Cardiac muscle cell (in vitro differentiated cells and primary cell): ENCODE measurements around the gene DDA1. TPM values are rescaled to one million over a fixed set of nuclear protein-coding genes. Genes with fewer than 3 reads are reported as not detected.
A peak's percentile ranks its signal among the peaks of the same experiment; 100 is the strongest.

ENCODE experiments used
- DNase-seq, 2 donors: peaks; one replicate each; pipeline versions ENCODE4 v3.0.0 to v3.0.0-alpha.2; 2010 to 2017; ENCODE audit warnings: low read depth in 1 of 2, low spot score in 1 of 2
- H3K27ac ChIP-seq: fragments of 200-600 bp; sonication (generic); 2 replicates; pipeline ENCODE4 v1.5.1; 2016
- H3K27me3 ChIP-seq: fragments of 200-600 bp; sonication (generic); 2 replicates; pipeline ENCODE4 v1.6.0; 2016; ENCODE audit warnings: control low read depth
- H3K36me3 ChIP-seq: fragments of 200-600 bp; sonication (generic); 2 replicates; pipeline ENCODE4 v1.5.1; 2016; ENCODE audit warnings: control low read depth
- H3K4me1 ChIP-seq: fragments of 200-600 bp; sonication (generic); 2 replicates; pipeline ENCODE4 v1.8.1; 2017; ENCODE audit warnings: low read depth, mild to moderate bottlenecking, mixed run types
- H3K4me3 ChIP-seq: fragments of 200-600 bp; sonication (generic); 2 replicates; pipeline ENCODE4 v1.5.1; 2016; ENCODE audit warnings: mild to moderate bottlenecking
- H3K9me3 ChIP-seq: fragments of 200-600 bp; sonication (generic); 2 replicates; pipeline ENCODE4 v1.5.1; 2017; ENCODE audit warnings: low read depth, mild to moderate bottlenecking, control low read depth
- CTCF ChIP-seq: IDR thresholded peaks from 2 replicates; pipeline ENCODE4 v1.5.1; 2012; ENCODE audit warnings: low read depth, mild to moderate bottlenecking, low read length
- polyA plus RNA-seq: library from polyadenylated mRNA; unstranded; fragments of >200 nt; fragmentation: Nextera tagmentation; extraction: Ambion mirVana; gene quantifications from 2 replicates; pipeline ENCODE4 v1.2.1, GENCODE V29; 2016
- total RNA-seq: library from RNA; depleted of rRNA; stranded (reverse); fragments of >200 nt; gene quantifications from 2 replicates; pipeline ENCODE4 v1.2.3, GENCODE V29; 2016

The DDA1 gene
- total RNA-seq (45.4 and 47.6 TPM in 2 replicates), polyA plus RNA-seq (53.3 and 55.2 TPM in 2 replicates)

- DNase-seq, result peak; percentile 100
- Histone ChIP-seq H3K4me3 (peak within 1 kb of the TSS; percentile 55), H3K27me3 (no peaks in the 10 kb centered on the region), H3K36me3 (peaks cover 5% of the 10 kb centered on the region), H3K27ac (peak within 1 kb of the TSS; percentile 25), H3K4me1 (peaks cover 5% of the 10 kb centered on the region), H3K9me3 (no peaks in the 10 kb centered on the region)
- TF ChIP-seq CTCF, result no peak
Observed at GRCh38 chr19:17309198-17309964, at the start of gene DDA1. DDA1 (plus strand) TSS chr19:17309563; CDS start chr19:17309655, 92 bp downstream.

DNA sequence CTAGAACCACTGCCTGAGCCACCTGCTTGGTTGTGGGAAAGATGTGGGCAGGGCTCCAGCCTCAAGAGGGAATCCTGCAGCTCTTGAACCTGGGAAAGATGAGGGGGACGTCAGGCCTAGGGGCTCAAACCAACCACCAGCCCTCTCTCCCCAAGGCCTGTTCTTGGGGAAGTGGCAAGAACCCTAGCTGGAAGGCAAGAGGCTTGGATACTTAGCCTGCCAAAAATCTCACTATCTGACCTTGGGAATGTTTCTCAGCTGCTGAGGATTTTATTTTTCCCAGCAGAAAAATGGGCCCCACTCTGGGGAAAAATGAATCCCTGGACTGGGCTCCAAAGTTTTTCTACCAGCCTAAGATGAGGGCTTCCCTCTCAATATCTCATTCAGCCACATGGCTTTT is 49.4 kb upstream of the DDA1 start:
- no peak for DNase-seq
- Histone ChIP-seq H3K4me3 (no peak overlapping the region), H3K4me1 (no peaks in the 10 kb centered on the region), H3K27ac (no peak overlapping the region), H3K9me3 (no peaks in the 10 kb centered on the region), H3K36me3 (no peaks in the 10 kb centered on the region), H3K27me3 (no peaks in the 10 kb centered on the region)
- no peak for TF ChIP-seq CTCF

GRCh38 chr19:17260842-17261325 is 48.5 kb upstream of the DDA1 start:
- H3K9me3 ChIP-seq, result no peaks in the 10 kb centered on the region
- no peaks in the 10 kb centered on the region for H3K27me3 ChIP-seq
- no peak overlapping the region for H3K4me3 ChIP-seq
- DNase-seq, result peak; percentile 82
- H3K4me1 ChIP-seq, result no peaks in the 10 kb centered on the region
- peak; percentile 88 for TF ChIP-seq CTCF
- H3K27ac ChIP-seq, result no peak overlapping the region
- H3K36me3 ChIP-seq, result no peaks in the 10 kb centered on the region

GRCh38 chr19:17262557-17262956 is 46.8 kb upstream of the DDA1 start:
- no peak for TF ChIP-seq CTCF
- Histone ChIP-seq H3K27me3 (no peaks in the 10 kb centered on the region), H3K36me3 (no peaks in the 10 kb centered on the region), H3K9me3 (no peaks in the 10 kb centered on the region), H3K4me1 (no peaks in the 10 kb centered on the region), H3K4me3 (no peak overlapping the region), H3K27ac (no peak overlapping the region)
- no peak for DNase-seq

DNA sequence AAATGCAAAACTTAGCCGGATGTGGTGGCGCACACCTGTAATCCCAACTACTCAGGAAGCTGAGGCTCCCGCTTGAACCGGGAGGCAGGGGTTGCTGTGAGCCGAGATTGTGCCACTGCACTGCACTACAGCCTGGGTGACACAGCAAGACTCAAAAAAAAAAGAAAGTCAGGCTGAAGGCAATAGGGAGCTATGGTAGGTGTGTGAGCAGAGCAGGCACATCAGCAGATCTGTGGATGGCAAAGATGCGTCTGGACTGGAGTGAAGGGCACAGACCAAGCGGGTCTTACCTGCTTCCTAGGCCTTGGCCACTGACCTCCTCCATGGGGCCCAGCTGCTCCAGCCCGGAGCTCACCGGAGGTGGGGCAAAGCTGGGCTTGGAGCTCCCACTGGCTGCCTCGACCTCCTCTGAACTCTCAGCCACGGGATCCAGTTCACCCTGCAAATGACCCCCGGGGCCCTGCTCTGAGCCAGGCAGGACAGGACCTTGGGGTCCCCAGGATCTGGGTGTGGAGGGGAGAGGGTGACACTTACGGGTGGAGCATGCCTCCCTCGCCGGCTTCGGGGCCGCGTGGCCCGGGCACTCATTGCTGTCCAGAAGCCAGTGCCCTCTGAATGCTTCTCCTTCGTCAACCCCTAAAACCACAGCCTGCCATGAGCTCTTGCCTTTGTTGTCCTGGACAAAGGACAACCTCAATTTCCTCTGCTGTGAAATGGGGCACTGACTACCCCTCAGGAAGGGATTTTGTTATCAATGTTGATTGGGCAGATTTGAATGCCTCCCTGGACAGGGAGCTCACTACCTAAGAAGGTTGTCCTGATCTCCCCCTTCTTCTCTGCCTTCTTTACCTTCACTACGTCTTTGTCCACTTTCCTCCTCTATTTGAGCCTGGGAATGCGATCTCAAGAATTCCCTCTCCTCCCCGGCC is 45.4 kb upstream of the DDA1 start:
- Histone ChIP-seq H3K36me3 (no peaks in the 10 kb centered on the region), H3K9me3 (no peaks in the 10 kb centered on the region), H3K27me3 (no peaks in the 10 kb centered on the region), H3K4me1 (peaks cover 3% of the 10 kb centered on the region), H3K27ac (no peak overlapping the region), H3K4me3 (no peak overlapping the region)
- DNase-seq, result no peak
- no peak for TF ChIP-seq CTCF
